ENCODE measurements around the gene GALNT14. TPM values are rescaled to one million over a fixed set of nuclear protein-coding genes. Genes with fewer than 3 reads are reported as not detected.
A peak's percentile ranks its signal among the peaks of the same experiment; 100 is the strongest.

Gene GALNT14
- total and polyA plus RNA-seq, 2 of the 8 experiments (the other 6 are each of a cell fraction or from before 2014, with no cell fraction given), result 13.0 to 13.7 TPM

GRCh38 chr2:30903326-30903725 is 234.9 kb downstream of the GALNT14 start:
- CTCF ChIA-PET (ENCODE audit: partially characterized antibody), result interaction anchor here (0.5 to 2.0 kb wide), 5 partner anchors 9 to 329 kb away, joined by 4 to 5 read pairs (median 4); no protein-coding TSS in a partner anchor
- TF ChIP-seq BACH1 (IDR thresholded peaks at IDR 0.05; ENCODE audit: low read length), result no peak
- no peak for TF ChIP-seq SIRT6 (IDR thresholded peaks at IDR 0.05; ENCODE audit: low read length)
- no peak for TF ChIP-seq ATF3 (IDR thresholded peaks at IDR 0.05; ENCODE audit: insufficient read depth, low read depth, low read length)
- no peak for TF ChIP-seq EZH2 (IDR thresholded peaks at IDR 0.05; ENCODE audit: low read depth, low read length, severe bottlenecking)
- TF ChIP-seq, protein P1, sequence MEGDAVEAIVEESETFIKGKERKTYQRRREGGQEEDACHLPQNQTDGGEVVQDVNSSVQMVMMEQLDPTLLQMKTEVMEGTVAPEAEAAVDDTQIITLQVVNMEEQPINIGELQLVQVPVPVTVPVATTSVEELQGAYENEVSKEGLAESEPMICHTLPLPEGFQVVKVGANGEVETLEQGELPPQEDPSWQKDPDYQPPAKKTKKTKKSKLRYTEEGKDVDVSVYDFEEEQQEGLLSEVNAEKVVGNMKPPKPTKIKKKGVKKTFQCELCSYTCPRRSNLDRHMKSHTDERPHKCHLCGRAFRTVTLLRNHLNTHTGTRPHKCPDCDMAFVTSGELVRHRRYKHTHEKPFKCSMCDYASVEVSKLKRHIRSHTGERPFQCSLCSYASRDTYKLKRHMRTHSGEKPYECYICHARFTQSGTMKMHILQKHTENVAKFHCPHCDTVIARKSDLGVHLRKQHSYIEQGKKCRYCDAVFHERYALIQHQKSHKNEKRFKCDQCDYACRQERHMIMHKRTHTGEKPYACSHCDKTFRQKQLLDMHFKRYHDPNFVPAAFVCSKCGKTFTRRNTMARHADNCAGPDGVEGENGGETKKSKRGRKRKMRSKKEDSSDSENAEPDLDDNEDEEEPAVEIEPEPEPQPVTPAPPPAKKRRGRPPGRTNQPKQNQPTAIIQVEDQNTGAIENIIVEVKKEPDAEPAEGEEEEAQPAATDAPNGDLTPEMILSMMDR (IDR thresholded peaks at IDR 0.05; ENCODE audit: control extremely low read depth in 1 of 3, insufficient read depth in 1 of 3, low read depth in 1 of 3, low read length in 3 of 3), result no peak
- TF ChIP-seq GABPA (IDR thresholded peaks at IDR 0.05; ENCODE audit: borderline replicate concordance, insufficient read depth, low read length), result no peak
- TF ChIP-seq CTBP2 (IDR thresholded peaks at IDR 0.05; ENCODE audit: borderline replicate concordance, insufficient read depth, insufficient read length, low read length), result no peak
- TF ChIP-seq, protein P2, sequence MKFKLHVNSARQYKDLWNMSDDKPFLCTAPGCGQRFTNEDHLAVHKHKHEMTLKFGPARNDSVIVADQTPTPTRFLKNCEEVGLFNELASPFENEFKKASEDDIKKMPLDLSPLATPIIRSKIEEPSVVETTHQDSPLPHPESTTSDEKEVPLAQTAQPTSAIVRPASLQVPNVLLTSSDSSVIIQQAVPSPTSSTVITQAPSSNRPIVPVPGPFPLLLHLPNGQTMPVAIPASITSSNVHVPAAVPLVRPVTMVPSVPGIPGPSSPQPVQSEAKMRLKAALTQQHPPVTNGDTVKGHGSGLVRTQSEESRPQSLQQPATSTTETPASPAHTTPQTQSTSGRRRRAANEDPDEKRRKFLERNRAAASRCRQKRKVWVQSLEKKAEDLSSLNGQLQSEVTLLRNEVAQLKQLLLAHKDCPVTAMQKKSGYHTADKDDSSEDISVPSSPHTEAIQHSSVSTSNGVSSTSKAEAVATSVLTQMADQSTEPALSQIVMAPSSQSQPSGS (IDR thresholded peaks at IDR 0.05; ENCODE audit: low read length), result no peak
- no peak for TF ChIP-seq EGR1 (IDR thresholded peaks at IDR 0.05; ENCODE audit: borderline replicate concordance, low read depth, low read length)

More at GRCh38 chr2:30903326-30903725, 234.9 kb downstream of the GALNT14 start:
- Histone ChIP-seq H2AK5ac (ENCODE audit: low read depth, low read length) (no peak overlapping the region), H3K79me1 (ENCODE audit: low read depth, low read length) (no peaks in the 10 kb centered on the region), H3K9ac (replicated peaks in 1 of 4; ENCODE audit: extremely low read depth in 1 of 4, low read depth in 3 of 4, low read length in 3 of 4) (no peak overlapping the region), H3K56ac (replicated peaks; ENCODE audit: insufficient read length, low read depth, low read length) (no peak overlapping the region), H3K23ac (ENCODE audit: insufficient read length) (no peak overlapping the region), H3K14ac (ENCODE audit: insufficient read length) (no peak overlapping the region), H3K23me2 (ENCODE audit: low read depth, low read length) (no peaks in the 10 kb centered on the region), H3K27ac (ENCODE audit: low read depth, low read length) (no peak overlapping the region), H3K27me3 (replicated peaks in 1 of 4; ENCODE audit: control insufficient read depth in 3 of 4, extremely low read depth in 1 of 4, insufficient read depth in 3 of 4, low read length in 3 of 4) (no peaks in the 10 kb centered on the region), H4K8ac (ENCODE audit: extremely low read depth, insufficient read depth, low read length) (no peak overlapping the region), H4K5ac (ENCODE audit: insufficient read length, low read depth, low read length) (no peak overlapping the region), H3K79me2 (ENCODE audit: control insufficient read depth in 1 of 2, insufficient read depth in 2 of 2, low read length in 2 of 2) (no peaks in the 10 kb centered on the region), H3K36me3 (ENCODE audit: control insufficient read depth in 2 of 4, insufficient read depth in 4 of 4, low read length in 3 of 4) (no peaks in the 10 kb centered on the region), H4K91ac (replicated peaks; ENCODE audit: insufficient read length, low read length) (no peak overlapping the region), H2AFZ (ENCODE audit: low read length) (no peak overlapping the region), H2BK120ac (replicated peaks; ENCODE audit: low read depth, low read length) (peak overlapping the region; percentile 71), H3K4me1 (replicated peaks in 1 of 4; ENCODE audit: control insufficient read depth in 3 of 4, insufficient read depth in 4 of 4, low read length in 3 of 4) (peaks cover 0 to 2% (median 0%) of the 10 kb centered on the region in 4 experiments; a peak in 2 of 7 replicates), H2BK15ac (ENCODE audit: low read length) (no peak overlapping the region), H3K4me2 (ENCODE audit: insufficient read depth in 1 of 2, low read depth in 2 of 2, low read length in 2 of 2) (no peak overlapping the region), H3K4ac (replicated peaks; ENCODE audit: insufficient read length, low read depth, low read length) (no peak overlapping the region), H2BK5ac (ENCODE audit: low read depth, low read length) (no peak overlapping the region), H3K18ac (ENCODE audit: extremely low read depth, low read length) (no peak overlapping the region), H3K9me3 (ENCODE audit: insufficient read depth in 2 of 2, low read depth in 1 of 2, low read length in 1 of 2) (peaks cover 2 to 3% of the 10 kb centered on the region in 2 experiments; a peak in 2 of 4 replicates), H3K4me3 (ENCODE audit: extremely low read depth in 1 of 4, insufficient read depth in 2 of 4, low read depth in 3 of 4, low read length in 4 of 4) (no peak overlapping the region), H2BK12ac (ENCODE audit: low read depth, low read length) (no peak overlapping the region), H2BK20ac (ENCODE audit: low read length) (no peak overlapping the region), H4K20me1 (replicated peaks in 1 of 2; ENCODE audit: control insufficient read depth in 1 of 2, insufficient read depth in 2 of 2, low read length in 2 of 2) (no peaks in the 10 kb centered on the region)
- no peak for FAIRE-seq
- 97% methylated on average over 5 of the region's 5 CpGs; no CpG with 5 or more reads in 1 of the 2 experiments for WGBS, 2 experiments (ENCODE audit: extremely low coverage in 1 of 2, insufficient coverage in 1 of 2, insufficient read length in 1 of 2, insufficient replicate concordance in 2 of 2, low coverage in 1 of 2, low lambda C conversion rate in 2 of 2, missing lambda C conversion rate in 1 of 2)
- DNase-seq (ENCODE audit: low read depth in 1 of 2, low spot score in 2 of 2), result no peak
- POLR2A ChIA-PET (ENCODE audit: partially characterized antibody), result no interaction called here

Measured in H1 (cell line).